ENCODE data around the gene HHIPL1. TPM values are rescaled to one million over a fixed set of nuclear protein-coding genes. Genes with fewer than 3 reads are reported as not detected.

HHIPL1 gene
- total and polyA plus RNA-seq, 5 donors, result 0.75 to 3.4 (median 2.0) TPM

GRCh38 chr14:99671235-99672224 lies 26.6 kb downstream of the HHIPL1 start:
- H3K9me3 ChIP-seq (ENCODE audit: control insufficient read depth, low read length), result no peaks in the 10 kb centered on the region
- peak in 1 of 3 donors; percentile 58 for DNase-seq
- H3K4me1 ChIP-seq (ENCODE audit: control insufficient read depth, insufficient read depth, low read length), result no peaks in the 10 kb centered on the region
- no peaks in the 10 kb centered on the region for H3K27me3 ChIP-seq (ENCODE audit: control insufficient read depth, insufficient read depth)
- 67% methylated on average over 20 of the region's 20 CpGs for WGBS
- no peak for ATAC-seq
- intact Hi-C loops (cut with DNase I), result no loop called here
- H3K27ac ChIP-seq (ENCODE audit: low read length), result no peak overlapping the region
- no peak overlapping the region for H3K4me3 ChIP-seq (ENCODE audit: low read length)

GRCh38 chr14:99672506-99673304 lies 27.8 kb downstream of the HHIPL1 start:
- ATAC-seq (peak in 1 of 2 donors; percentile 15), DNase-seq (peak in 1 of 3 donors; percentile 58)
- no peak overlapping the region for H3K27ac ChIP-seq (ENCODE audit: low read length)
- intact Hi-C loops (cut with DNase I), result no loop called here
- 67% methylated on average over 11 of the region's 11 CpGs for WGBS
- H3K9me3 ChIP-seq (ENCODE audit: control insufficient read depth, low read length), result no peaks in the 10 kb centered on the region
- no peak overlapping the region for H3K4me3 ChIP-seq (ENCODE audit: low read length)
- H3K27me3 ChIP-seq (ENCODE audit: control insufficient read depth, insufficient read depth), result no peaks in the 10 kb centered on the region
- no peaks in the 10 kb centered on the region for H3K4me1 ChIP-seq (ENCODE audit: control insufficient read depth, insufficient read depth, low read length)

- Histone ChIP-seq H3K27ac (ENCODE audit: low read length) (no peak overlapping the region), H3K9me3 (ENCODE audit: control insufficient read depth, low read length) (no peaks in the 10 kb centered on the region), H3K27me3 (ENCODE audit: control insufficient read depth, insufficient read depth) (no peaks in the 10 kb centered on the region), H3K4me3 (ENCODE audit: low read length) (no peak overlapping the region), H3K4me1 (ENCODE audit: control insufficient read depth, insufficient read depth, low read length) (no peaks in the 10 kb centered on the region)
- intact Hi-C loops (cut with DNase I), result no loop called here
- 76% methylated on average over 8 of the region's 8 CpGs for WGBS
- DNase-seq (peak in 2 of 3 donors; percentile 35 to 44), ATAC-seq (no peak)
Observed at GRCh38 chr14:99673305-99674063, 28.6 kb downstream of the HHIPL1 start.

GRCh38 chr14:99674064-99674650 lies 29.2 kb downstream of the HHIPL1 start:
- peak in 1 of 3 donors; percentile 33 for DNase-seq
- Histone ChIP-seq H3K4me1 (ENCODE audit: control insufficient read depth, insufficient read depth, low read length) (no peaks in the 10 kb centered on the region), H3K9me3 (ENCODE audit: control insufficient read depth, low read length) (no peaks in the 10 kb centered on the region), H3K27ac (ENCODE audit: low read length) (no peak overlapping the region), H3K4me3 (ENCODE audit: low read length) (no peak overlapping the region), H3K27me3 (ENCODE audit: control insufficient read depth, insufficient read depth) (no peaks in the 10 kb centered on the region)
- ATAC-seq, result no peak
- 91% methylated on average over 9 of the region's 9 CpGs for WGBS
- intact Hi-C loops (cut with DNase I), result no loop called here

- no peak for ATAC-seq
- DNase-seq, result peak in 2 of 3 donors; percentile 28 to 44
- Histone ChIP-seq H3K27me3 (ENCODE audit: control insufficient read depth, insufficient read depth) (no peaks in the 10 kb centered on the region), H3K4me1 (ENCODE audit: control insufficient read depth, insufficient read depth, low read length) (no peaks in the 10 kb centered on the region), H3K27ac (ENCODE audit: low read length) (no peak overlapping the region), H3K9me3 (ENCODE audit: control insufficient read depth, low read length) (no peaks in the 10 kb centered on the region), H3K4me3 (ENCODE audit: low read length) (no peak overlapping the region)
- 64% methylated on average over 60 of the region's 60 CpGs for WGBS
- intact Hi-C loops (cut with DNase I), result no loop called here
Observed at GRCh38 chr14:99674776-99675381, 29.9 kb downstream of the HHIPL1 start.

- ATAC-seq (no peak), DNase-seq (peak in 1 of 3 donors; percentile 44)
- Histone ChIP-seq H3K9me3 (ENCODE audit: control insufficient read depth, low read length) (no peaks in the 10 kb centered on the region), H3K4me3 (ENCODE audit: low read length) (no peak overlapping the region), H3K27ac (ENCODE audit: low read length) (no peak overlapping the region), H3K4me1 (ENCODE audit: control insufficient read depth, insufficient read depth, low read length) (no peaks in the 10 kb centered on the region), H3K27me3 (ENCODE audit: control insufficient read depth, insufficient read depth) (no peaks in the 10 kb centered on the region)
- intact Hi-C loops (cut with DNase I), result no loop called here
- WGBS, result 61% methylated on average over 42 of the region's 42 CpGs
Observed at GRCh38 chr14:99675382-99675835, 30.5 kb downstream of the HHIPL1 start.

GRCh38 chr14:99675951-99676350 lies 31.0 kb downstream of the HHIPL1 start:
- no peaks in the 10 kb centered on the region for H3K27me3 ChIP-seq (ENCODE audit: control insufficient read depth, insufficient read depth)
- no peaks in the 10 kb centered on the region for H3K4me1 ChIP-seq (ENCODE audit: control insufficient read depth, insufficient read depth, low read length)
- DNase-seq, result no peak
- intact Hi-C loops (cut with DNase I), result no loop called here
- no peak overlapping the region for H3K4me3 ChIP-seq (ENCODE audit: low read length)
- WGBS, result 52% methylated on average over 10 of the region's 10 CpGs
- no peak for ATAC-seq
- no peak overlapping the region for H3K27ac ChIP-seq (ENCODE audit: low read length)
- no peaks in the 10 kb centered on the region for H3K9me3 ChIP-seq (ENCODE audit: control insufficient read depth, low read length)

GRCh38 chr14:99676657-99677056 lies 31.7 kb downstream of the HHIPL1 start:
- no peaks in the 10 kb centered on the region for H3K4me1 ChIP-seq (ENCODE audit: control insufficient read depth, insufficient read depth, low read length)
- H3K27ac ChIP-seq (ENCODE audit: low read length), result no peak overlapping the region
- WGBS, result 68% methylated on average over 8 of the region's 8 CpGs
- H3K4me3 ChIP-seq (ENCODE audit: low read length), result no peak overlapping the region
- DNase-seq (peak in 1 of 3 donors; percentile 59), ATAC-seq (no peak)
- no peaks in the 10 kb centered on the region for H3K9me3 ChIP-seq (ENCODE audit: control insufficient read depth, low read length)
- intact Hi-C loops (cut with DNase I), result no loop called here
- no peaks in the 10 kb centered on the region for H3K27me3 ChIP-seq (ENCODE audit: control insufficient read depth, insufficient read depth)

- DNase-seq (peak in 1 of 3 donors; percentile 60), ATAC-seq (peak; percentile 7 to 25)
- Histone ChIP-seq H3K27ac (ENCODE audit: low read length) (no peak overlapping the region), H3K4me3 (ENCODE audit: low read length) (no peak overlapping the region), H3K9me3 (ENCODE audit: control insufficient read depth, low read length) (no peaks in the 10 kb centered on the region), H3K27me3 (ENCODE audit: control insufficient read depth, insufficient read depth) (no peaks in the 10 kb centered on the region), H3K4me1 (ENCODE audit: control insufficient read depth, insufficient read depth, low read length) (no peaks in the 10 kb centered on the region)
- WGBS, result 62% methylated on average over 16 of the region's 16 CpGs
- intact Hi-C loops (cut with DNase I), result no loop called here
Observed at GRCh38 chr14:99677231-99678140, 32.6 kb downstream of the HHIPL1 start.

Measured in right cardiac atrium (tissue), 5 donors.